HG02970 (cell line): ENCODE results near the gene EFL1.
A peak's percentile ranks its signal among the peaks of the same experiment; 100 is the strongest.

ENCODE experiments used
- ATAC-seq: cut with Tn5 transposase; IDR thresholded peaks from one replicate; pipeline ENCODE4 v1.9.1; 2021; ENCODE audit warnings: mild to moderate bottlenecking, moderate library complexity, moderate number of reproducible peaks; ENCODE audit not compliant: unreplicated experiment, low FRiP score

The EFL1 gene

DNA sequence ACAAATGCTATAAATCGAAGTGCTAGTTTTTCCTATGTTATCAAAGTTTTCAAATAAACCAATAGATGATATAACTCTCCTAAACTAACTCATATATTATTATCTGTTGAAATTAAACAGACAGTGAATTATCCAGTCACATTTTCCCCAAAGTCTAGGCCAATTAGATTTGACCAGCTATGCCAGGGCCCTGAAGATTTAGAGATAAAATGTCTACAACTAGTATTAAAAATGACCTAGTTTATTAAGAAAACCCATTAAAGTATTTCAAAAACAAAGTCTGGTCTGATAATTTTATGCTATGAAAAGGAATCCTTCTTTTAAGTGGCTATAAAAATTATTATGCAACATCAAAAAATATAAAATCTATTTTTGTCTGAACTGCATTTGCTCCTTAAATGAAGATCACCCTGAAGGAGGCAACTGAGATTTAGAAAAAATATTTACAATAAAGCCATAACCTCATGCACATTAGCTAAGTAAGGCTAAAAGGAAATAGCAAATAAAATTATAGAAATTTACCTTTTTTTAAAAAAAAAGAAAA lies 133.3 kb downstream of the EFL1 start:
- no peak for ATAC-seq

DNA sequence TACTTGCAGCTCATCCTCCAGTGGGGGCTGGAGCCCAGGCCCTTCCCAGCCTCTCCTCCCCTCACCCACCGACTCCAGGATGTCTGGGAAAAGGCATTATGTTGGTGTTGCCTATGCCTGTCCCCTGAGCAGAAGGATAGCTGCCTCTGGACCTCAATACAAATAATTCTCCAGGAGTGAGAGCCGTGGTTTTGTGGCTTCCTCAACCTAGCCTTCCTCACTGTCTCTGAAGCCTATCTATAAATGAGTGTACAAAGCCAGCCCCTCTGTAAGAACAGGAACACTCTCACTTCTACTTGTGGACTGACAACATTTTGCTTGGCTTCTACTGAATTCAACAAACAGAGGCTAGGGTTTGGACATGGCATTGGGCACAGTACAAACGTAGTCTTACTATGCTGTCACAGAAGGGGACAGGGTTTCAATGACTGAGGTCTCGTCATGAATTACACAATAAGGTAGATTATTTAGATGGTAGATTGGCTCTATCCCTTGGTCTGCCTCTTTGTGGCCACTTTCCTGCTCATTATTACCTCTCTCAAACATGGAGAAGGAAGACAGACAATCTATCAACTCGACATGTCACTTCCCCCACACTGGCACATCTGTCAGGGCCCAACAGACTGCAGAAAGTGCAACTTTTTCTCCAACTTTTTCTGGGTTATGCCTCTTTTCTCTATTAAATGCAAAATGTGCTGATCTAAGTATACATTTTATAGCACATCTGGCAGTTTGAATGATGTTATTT lies 134.0 kb downstream of the EFL1 start:
- no peak for ATAC-seq

DNA sequence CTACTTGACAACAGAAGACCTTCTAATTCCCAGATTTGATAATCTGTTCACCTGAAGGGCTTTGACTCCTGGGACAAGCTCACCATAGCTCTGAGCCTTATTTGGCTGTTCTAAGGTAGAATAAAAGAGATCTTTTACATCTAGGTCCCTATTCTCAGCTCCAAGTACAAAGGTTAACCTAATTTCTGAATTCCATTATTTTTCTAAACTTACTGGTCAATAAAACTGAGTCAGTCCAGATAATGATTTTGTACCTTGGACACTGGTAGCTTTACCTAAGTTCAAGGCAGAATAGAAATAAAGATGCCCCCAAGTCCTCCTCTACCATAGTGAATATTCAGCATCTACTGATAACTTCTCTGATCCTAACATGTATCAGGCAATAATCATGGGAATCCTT lies 135.0 kb downstream of the EFL1 start:
- no peak for ATAC-seq

- ATAC-seq, result no peak
These were observed 136.2 kb downstream of the EFL1 start for GRCh38 chr15:82126346-82126745.

DNA sequence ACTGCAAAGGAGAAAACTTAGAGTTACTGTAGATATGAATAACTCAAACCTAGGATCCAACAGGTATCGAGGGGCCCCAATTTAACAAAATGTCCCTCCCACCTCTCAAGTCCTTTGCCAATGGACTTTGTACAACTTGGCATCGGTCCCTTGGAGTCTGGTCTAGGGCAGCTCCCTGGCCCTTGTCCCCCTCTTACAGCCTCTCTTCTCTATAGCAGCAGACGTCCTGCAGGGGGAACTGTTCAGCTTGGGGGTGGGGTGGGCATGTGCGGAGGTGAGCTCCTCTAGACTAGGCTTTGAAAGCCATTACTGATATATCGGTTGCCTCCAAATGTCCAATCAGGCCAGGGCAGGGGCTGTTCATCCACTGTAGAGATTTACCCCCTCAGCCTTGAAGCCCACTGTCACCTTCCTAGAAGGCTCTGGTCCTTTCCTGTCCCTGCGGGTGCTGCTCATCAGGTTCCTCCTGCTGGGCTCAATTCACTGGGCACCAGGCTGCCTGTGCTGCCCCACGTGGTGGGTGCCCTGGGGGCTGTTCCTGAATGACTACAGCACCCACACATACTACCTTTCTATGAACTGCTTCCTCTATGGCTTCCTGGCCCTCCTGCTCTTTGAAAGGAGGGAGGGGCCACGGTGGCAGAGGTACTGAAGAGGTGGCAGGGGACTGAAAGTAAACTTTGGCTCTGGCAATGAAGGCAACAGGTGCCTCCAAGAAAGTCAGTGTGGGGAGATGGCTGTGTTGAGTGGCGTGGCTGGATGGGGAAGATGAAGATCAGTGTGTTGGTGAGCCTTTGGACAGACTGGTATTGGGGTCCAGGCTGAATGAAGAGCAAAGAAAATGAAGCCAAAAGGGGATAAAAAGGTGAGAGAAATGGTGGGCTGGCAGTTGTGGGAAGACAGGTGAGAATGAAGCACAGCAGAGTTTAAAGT lies 137.9 kb downstream of the EFL1 start:
- no peak for ATAC-seq

- ATAC-seq, result no peak
These were observed 139.7 kb downstream of the EFL1 start for GRCh38 chr15:82122746-82123400.

GRCh38 chr15:82118040-82118439 lies 144.5 kb downstream of the EFL1 start:
- ATAC-seq, result no peak

DNA sequence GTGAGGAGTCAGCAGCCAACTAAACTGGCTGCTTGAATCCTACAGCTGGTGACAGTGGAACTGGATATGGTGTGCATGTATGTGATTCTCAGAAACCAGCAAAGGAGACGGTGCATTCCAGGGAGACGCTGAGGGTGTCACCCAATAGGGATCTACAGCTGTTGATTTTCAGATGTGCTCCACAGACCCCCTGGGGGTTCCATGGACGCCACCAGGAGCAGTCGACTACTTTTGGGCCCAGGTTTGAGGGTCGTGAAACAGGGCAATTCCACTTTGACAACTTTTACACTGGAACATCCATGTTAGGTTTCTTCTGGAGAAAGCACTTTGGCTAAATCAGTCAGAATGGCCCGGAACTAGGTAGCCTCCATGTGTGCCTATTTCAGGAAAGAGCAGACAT lies 145.2 kb downstream of the EFL1 start:
- no peak for ATAC-seq

GRCh38 chr15:82114660-82115059 lies 147.9 kb downstream of the EFL1 start:
- no peak for ATAC-seq

DNA sequence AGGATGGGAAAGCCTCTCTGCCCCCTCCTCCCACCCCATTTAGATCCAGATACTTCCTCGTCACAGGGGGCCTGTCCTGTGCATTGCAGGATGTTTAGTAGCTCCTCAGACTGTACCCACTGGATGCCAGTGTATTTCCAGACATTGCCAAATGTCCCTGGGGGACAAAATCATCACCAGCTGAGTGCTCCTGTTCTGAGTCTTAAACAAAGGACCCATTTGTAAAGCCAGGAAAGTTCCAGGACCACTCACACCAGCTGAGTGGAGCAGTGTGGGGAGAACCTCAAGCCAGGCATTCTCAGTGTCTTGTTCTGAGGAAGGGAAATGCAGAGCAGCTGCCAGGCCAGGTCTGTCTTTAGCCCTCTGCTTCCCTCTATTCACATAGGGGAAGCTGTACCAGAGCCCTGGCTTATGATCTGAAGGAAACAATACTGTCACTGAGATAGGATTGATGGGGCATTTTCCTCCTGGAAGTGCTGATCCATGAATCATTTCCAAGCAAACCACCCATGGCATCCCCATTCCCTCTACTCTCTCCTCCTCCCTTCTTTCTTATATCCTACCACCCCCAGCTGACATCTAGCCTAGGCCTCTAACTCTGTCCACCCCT lies 149.3 kb downstream of the EFL1 start:
- ATAC-seq, result no peak

DNA sequence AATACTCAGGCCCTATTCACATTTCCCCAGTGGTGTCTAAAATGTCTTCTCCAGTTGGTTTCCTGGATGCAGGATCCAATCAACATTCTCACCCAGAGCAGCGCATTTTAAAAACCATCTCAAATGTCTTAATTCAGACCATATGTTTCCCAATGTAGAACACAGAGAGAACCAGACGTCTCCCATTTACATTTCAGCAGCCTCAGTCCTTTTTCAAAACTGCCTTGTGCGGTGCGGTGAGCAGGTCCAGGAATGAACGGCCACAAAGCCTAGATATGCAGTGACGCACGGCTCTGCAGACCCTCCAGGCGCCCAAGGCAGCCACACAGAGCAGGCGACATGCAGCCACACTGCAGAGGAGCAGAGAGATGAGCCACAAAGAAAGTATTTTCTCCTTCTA lies 150.6 kb downstream of the EFL1 start:
- ATAC-seq, result no peak

- no peak for ATAC-seq
These were observed 152.4 kb downstream of the EFL1 start for GRCh38 chr15:82110144-82110543.

- peak; percentile 74 for ATAC-seq
These were observed 153.9 kb downstream of the EFL1 start for GRCh38 chr15:82108489-82109078.

GRCh38 chr15:82106679-82107078 lies 155.9 kb downstream of the EFL1 start:
- no peak for ATAC-seq

- no peak for ATAC-seq
These were observed 156.9 kb downstream of the EFL1 start for GRCh38 chr15:82105451-82106215.

GRCh38 chr15:82103468-82103867 lies 159.1 kb downstream of the EFL1 start:
- ATAC-seq, result no peak

DNA sequence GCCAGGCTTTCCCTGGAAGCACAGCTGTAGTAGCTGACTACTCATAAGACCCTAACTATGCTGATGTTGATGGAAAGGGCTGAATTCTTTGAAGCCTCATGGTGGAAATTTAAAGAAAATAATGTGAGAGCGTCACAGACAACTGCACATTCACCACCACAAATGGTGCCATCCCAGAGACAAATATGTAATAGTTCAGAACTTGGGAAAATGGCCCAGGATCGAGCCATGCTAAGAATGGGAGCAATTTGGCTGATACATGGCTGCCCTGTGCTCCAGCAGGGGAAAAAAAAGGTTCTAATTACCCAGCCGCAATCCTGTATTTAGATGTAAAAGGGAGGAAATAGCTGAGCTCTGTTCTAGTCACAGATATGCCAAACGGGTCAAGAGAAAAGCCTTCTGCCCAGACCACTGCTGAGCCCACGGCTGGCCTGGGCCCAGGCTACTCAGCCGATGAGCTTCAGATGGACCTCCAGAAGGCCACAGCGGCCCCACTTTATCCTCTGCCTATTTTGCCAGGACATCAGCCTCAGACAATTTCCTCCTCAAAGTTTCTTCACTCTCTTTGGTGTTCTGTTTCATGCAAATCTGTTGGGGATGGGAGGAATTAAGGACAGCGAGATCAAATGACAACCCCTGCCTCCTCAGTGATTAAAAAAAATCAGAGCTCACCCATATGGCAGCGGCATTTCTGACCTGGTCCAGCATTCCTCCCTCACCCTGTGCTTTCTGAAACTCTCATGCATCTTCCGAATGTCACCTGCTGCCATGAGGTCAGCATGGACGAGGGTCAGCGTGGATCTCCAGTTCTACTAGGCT lies 162.2 kb downstream of the EFL1 start:
- no peak for ATAC-seq

- ATAC-seq, result no peak
These were observed 163.9 kb downstream of the EFL1 start for GRCh38 chr15:82098674-82099073.

DNA sequence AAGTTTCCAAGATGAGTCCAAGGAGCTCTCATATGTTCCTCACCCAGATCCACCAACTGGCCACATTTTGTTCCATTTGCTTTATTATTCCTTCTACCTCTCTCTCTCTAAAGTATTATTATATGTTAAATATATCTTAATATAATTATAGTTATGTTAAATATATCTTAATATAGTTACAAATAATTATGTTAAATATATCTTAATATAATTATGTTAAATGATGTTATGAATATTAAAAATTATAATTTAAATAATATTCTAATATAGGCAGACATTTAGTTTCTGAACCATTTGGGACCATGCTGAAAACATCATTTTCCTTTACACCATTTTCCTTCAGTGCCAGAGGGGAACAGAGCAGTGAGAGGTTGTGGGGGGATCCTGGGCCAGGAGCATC lies 166.7 kb downstream of the EFL1 start:
- ATAC-seq, result no peak
